COLO668 (cell line): ENCODE results near the gene NAA25.
A peak's percentile ranks its signal among the peaks of the same experiment; 100 is the strongest.
"Not testable (repeated sequence)": the region's sequence is repeated elsewhere in the genome, so short reads cannot be mapped to it uniquely, and the experiment has no call there.

ENCODE experiments used
- DNase-seq: peaks from one replicate; lab custom pipeline; 2025; ENCODE audit not compliant: unreplicated experiment; lab: John Stamatoyannopoulos, UW

The NAA25 gene

GRCh38 chr12:112116232-112117060 is 7.9 kb upstream of the NAA25 start:
- peak; percentile 51 for DNase-seq

- no peak for DNase-seq
Observed at GRCh38 chr12:112115259-112116045, 6.9 kb upstream of the NAA25 start.

DNA sequence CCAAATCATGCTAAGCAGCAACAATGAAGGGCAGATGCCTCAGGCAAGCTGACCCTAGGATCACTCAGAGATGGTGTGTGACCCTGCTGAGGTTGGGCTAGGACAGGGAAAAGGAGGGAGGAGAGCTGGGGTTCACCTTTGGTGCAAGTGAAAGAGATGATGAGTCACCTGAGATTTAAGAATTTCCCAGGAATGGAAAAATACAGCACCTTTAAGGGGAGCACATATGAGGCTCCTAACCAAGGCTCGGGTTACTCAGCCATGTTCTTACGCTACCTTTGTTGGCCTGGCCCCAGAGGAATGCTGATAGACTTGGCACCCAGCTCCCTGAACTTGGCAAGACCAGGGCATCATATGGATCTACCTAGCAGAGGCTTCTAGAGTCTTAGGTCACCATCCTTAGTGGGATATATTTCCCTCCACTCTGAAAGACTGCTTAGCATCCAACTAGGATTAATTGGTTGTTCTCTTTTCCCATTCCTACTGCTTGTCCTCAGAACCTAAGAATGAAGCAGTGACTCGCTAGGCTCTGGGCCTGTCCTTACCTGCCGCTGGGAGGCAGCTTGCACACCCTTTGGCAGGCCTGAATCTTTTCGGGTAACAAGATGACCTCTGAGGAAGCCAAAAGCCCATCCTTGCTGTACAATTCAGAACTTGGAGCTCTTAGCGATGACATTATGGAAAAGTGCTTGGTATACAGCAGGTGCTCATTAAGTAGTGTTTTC is 4.0 kb upstream of the NAA25 start:
- DNase-seq = no peak

- no peak for DNase-seq
Observed at GRCh38 chr12:112111931-112112330, 3.3 kb upstream of the NAA25 start.

DNA sequence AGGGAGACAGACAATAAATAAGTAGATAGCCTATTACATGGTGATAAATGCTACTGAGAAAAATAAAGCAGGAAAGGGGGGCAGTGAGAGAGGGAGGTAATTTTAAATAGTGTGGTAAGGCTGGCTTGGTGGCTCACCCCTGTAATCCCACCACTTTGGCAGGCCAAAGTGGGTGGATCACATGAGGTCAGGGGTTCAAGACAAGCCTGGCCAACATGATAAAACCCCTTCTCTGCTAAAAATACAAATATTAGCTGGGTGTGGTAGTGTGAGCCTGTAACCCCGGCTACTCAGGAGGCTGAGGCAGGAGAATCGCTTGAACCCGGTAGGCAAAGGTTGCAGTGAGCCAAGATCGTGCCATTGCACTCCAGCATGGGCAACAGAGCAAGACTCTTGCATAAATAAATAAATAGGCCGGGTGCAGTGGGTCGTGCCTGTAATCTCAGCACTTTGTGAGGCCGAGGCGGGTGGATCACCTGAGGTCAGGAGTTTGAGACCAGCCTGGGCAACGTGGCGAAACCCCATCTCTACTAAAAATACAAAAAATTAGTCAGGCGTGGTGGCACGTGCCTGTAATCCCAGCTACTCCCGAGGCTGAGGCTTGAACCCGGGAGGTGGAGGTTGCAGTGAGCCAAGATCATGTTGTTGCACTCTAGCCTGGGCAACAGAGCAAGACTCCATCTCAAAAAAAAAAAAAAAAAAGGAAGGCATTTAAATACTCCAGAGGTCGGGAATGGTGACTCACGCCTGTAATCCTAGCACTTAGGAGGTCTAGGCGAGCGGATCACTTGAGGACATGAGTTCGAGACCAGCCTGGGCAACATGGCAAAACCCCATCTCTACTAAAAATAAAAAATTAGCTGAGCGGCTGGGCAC is 2.4 kb upstream of the NAA25 start:
- DNase-seq = not testable (repeated sequence)

DNA sequence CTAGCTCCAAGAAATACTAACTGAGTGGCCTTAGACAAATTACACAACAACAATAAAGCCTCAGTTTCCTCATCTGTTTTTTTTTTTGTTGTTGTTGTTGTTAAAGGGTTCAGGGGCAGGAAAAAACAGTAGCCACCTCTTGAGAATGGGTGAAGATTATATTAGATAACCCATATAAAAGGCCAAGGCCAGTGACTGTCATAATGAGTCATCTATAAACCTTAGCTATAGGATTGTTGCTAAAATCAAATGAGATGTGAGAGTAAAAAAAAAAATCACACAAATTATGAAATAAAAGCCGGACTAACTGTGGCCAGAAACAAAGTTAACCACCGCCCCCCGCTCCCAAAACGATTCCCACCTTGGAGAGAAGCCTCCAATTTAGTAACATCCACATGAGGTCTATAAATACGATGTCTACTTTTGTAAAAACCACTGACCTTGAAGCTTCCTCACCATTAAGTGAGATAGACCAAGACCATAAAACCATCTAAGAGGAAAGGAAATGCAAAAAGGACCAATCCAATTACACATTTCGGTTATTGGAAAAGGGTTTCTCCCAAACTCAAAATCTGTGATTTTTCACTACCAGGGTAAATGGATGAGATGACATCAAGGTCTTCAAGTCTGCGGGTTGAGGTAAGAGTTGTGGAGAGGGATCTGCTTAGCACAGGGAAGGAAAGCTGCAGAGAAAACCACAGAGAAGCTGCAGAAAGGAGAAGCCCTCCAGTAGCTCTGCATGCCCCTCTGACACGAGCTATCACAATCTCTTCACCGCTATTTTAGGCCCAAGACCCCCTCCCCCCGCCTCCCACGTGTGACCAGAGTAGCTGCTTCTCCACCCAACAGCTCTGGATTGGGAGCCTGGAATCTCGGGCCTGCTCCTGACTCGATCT is 1.0 kb downstream of the NAA25 start:
- DNase-seq = peak; percentile 48

DNA sequence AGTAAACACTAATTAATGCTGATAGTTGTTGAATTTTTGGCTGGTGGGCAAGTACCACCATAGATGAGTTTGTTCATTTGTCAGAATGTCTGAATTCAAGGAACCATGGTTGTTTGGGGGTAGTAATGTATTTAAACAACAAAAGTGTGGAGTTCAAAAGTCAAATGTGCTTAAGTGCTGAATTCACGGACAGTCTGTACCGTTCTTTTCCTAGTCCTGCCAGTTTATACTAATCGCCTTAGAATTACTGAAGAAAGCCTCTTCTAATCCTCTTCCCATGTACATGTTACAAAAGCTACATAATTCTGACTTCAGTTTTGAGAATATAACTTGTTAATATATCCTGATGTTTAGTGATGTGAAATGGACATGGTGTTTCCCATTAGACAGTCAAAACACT is 2.7 kb downstream of the NAA25 start:
- no peak for DNase-seq

GRCh38 chr12:112103758-112104503 is 4.7 kb downstream of the NAA25 start:
- DNase-seq = no peak

DNA sequence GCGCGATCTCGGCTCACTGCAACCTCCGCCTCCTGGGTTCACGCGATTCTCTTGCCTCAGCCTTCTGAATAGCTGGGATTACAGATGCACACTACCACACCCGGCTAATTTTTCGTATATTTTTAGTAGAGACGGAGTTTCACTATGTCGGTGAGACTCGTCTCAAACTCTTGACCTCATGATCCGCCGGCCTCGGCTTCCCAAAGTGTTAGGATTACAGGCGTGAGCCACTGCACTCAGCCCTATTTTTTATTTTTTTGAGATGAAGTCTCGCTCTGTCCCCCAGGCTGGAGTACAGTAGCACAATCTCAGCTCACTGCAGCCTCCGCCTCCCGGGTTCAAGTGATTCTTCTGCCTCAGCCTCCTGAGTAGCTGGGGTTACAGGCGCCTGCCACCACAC is 5.8 kb downstream of the NAA25 start:
- not testable (repeated sequence) for DNase-seq

DNA sequence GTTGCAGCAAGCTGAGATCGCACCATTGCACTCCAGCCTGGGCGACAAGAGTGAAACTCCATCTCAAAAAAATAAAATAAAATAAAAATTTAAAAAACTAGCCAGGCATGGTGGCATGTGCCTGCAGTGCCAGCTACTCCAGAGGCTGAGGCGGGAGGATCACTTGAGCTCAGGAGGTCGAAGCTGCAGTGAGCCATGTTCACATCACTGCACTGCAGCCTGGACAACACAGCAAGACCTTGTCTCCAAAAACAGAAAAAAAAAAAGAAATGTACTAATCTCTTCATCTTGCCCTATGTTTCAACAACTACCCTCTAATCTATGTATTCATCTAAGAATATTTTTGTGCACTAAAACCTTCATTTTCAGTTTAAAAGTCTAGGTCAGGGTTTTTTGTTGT is 6.5 kb downstream of the NAA25 start:
- no peak for DNase-seq

- DNase-seq = not testable (repeated sequence)
Observed at GRCh38 chr12:112100500-112100899, 8.1 kb downstream of the NAA25 start.

- no peak for DNase-seq
Observed at GRCh38 chr12:112097641-112098040, 10.9 kb downstream of the NAA25 start.

- no peak for DNase-seq
Observed at GRCh38 chr12:112096667-112097066, 11.9 kb downstream of the NAA25 start.

GRCh38 chr12:112096070-112096469 is 12.5 kb downstream of the NAA25 start:
- no peak for DNase-seq

- no peak for DNase-seq
Observed at GRCh38 chr12:112091563-112091962, 17.0 kb downstream of the NAA25 start.

GRCh38 chr12:112087851-112088250 is 20.7 kb downstream of the NAA25 start:
- no peak for DNase-seq

DNA sequence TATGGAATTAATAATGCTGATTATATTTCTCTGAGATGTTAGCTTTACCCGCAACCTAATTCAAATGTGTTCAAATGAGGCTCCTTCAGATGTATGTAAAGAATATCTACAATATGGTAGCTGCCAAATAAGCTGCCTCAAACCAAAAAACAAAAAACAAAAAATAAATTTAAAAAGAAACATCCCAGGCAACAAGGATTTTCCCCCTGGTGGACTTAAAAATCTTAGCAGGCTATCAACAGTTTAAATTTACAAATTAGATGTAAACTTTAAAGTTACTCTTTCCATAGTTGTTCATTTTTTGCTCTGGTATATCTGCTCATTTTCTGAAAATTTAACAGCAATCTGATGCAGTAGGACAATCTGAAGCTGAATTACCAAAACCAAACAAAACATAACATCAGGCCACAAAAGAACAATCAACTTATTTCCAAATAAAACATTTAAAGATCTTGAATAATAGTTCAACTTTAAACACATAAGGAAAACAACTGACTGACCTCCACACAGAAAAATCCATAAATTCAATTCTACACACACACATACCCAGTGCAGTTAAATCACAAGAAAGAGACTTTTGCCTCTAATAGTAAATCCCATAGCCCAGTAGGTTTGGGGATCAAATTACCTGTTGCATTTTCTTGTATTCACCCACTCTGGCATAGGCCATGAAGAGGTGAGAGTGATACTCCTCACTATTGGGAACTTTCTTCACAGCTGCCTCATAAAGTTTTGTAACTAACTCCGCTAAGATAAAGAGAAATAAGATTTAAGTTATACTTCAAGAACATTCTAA is 21.3 kb downstream of the NAA25 start:
- DNase-seq = no peak

DNA sequence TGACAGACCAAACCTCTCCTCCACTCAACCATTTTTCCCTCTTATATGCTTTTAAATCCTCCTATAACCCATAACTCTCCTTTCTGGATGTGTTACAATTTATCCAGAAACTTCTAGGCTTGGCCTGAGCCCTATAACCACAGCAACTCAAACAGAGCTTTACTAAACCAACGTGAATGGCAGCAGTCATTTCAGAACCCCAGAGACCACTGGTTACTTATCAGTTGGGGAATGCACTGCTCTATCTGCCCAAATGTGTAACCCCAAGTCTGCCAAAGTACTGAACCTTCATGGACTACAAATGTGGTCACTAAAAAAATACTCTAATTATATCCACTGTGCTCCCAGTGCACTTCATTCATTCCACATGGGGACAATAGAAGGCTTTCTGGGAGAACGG is 42.0 kb downstream of the NAA25 start:
- DNase-seq = no peak
